Stimulated activated CD4-positive, alpha-beta T cell treated with anti-CD3 and anti-CD28 coated beads, Interleukin-2, amount 100 ng/mL, for 4 hours (primary cell): Measurements from ENCODE around the gene PYGB.
"Not testable (repeated sequence)": the region's sequence is repeated elsewhere in the genome, so short reads cannot be mapped to it uniquely, and the experiment has no call there.

Experiments used
- DNase-seq: peaks from one replicate; pipeline ENCODE4 v3.0.0-alpha.2; 2020; ENCODE audit warnings: low read depth

PYGB gene

DNA sequence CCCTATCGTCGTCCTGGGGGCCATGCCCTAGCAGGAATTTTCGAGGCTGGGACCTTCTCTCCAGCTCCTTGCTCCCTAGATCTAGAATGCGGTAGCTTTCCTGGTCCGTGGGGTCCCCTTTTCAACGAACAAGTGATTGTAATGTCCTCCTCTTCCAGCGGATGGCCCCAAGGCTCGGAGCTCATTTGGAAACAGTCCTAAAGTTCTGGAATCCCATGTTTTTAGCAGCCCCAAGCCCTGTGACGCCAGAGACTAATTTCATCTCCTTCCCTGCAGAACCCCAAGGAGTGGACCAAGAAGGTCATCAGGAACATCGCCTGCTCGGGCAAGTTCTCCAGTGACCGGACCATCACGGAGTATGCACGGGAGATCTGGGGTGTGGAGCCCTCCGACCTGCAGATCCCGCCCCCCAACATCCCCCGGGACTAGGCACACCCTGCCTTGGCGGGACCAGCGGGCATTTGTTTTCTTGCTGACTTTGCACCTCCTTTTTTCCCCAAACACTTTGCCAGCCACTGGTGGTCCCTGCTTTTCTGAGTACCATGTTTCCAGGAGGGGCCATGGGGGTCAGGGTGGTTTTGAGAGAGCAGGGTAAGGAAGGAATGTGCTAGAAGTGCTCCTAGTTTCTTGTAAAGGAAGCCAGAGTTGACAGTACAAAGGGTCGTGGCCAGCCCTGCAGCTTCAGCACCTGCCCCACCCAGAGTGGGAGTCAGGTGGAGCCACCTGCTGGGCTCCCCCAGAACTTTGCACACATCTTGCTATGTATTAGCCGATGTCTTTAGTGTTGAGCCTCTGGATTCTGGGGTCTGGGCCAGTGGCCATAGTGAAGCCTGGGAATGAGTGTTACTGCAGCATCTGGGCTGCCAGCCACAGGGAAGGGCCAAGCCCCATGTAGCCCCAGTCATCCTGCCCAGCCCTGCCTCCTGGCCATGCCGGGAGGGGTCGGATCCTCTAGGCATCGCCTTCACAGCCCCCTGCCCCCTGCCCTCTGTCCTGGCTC is 48.5 kb downstream of the PYGB start:
- DNase-seq, result no peak

DNA sequence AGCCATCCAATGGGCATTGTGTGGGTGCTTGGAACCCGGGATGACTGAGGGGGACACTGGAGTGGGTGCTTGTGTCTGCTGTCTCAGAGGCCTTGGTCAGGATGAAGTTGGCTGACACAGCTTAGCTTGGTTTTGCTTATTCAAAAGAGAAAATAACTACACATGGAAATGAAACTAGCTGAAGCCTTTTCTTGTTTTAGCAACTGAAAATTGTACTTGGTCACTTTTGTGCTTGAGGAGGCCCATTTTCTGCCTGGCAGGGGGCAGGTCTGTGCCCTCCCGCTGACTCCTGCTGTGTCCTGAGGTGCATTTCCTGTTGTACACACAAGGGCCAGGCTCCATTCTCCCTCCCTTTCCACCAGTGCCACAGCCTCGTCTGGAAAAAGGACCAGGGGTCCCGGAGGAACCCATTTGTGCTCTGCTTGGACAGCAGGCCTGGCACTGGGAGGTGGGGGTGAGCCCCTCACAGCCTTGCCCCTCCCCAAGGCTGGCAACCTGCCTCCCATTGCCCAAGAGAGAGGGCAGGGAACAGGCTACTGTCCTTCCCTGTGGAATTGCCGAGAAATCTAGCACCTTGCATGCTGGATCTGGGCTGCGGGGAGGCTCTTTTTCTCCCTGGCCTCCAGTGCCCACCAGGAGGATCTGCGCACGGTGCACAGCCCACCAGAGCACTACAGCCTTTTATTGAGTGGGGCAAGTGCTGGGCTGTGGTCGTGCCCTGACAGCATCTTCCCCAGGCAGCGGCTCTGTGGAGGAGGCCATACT is 49.4 kb downstream of the PYGB start:
- no peak for DNase-seq

DNA sequence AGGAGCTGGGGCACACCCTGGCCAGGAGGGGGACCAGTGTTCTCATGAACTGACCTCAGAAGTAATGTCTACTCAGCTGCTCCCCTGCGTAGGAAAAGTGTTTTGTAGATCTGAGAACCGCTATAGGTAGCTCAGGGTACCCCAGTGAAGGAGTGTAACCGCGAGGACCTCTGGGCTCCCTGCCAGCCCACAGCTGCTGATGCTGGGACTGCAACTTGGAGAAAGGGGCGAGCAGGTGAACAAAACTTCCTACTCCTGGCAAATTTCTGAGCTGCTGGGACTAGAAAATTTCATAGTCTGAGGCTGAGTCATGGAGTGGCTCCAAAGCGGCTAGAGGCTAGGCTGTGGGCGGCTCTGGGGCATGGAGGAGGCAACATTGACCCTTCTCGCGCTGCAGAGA is 51.9 kb downstream of the PYGB start:
- DNase-seq, result no peak

DNA sequence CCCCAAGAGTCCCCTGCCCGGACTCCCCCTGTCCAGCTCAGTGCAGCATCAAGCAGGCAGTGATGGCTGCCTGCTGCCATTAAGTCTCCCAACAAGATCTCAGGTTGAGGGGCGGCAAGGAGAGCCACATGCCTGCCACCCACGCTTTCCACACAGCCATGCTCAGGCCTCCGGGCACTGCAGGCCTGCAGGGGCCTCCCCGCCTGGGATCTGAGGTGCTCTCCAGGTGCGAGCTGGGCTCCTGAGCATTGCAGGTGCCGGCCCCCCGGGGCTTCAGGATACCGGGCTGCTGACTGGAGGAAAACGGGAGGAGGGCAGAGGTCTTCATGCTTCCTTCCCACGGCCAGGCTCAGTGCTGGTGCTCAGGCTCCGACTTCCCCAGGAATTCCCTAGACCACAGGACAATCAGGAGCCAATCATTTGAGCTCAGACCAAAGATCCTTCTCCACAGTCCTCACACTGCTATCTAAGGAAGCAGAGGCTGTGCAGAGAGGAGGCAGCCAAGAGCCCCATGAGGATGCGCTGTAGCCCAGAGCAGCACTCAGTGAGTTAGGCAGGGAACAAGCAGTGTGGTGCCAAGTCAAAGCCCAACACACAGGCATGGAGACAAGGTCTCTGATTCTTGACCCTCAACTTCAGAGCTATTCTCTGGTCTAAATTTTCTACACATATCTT is 52.7 kb downstream of the PYGB start:
- DNase-seq, result no peak

DNA sequence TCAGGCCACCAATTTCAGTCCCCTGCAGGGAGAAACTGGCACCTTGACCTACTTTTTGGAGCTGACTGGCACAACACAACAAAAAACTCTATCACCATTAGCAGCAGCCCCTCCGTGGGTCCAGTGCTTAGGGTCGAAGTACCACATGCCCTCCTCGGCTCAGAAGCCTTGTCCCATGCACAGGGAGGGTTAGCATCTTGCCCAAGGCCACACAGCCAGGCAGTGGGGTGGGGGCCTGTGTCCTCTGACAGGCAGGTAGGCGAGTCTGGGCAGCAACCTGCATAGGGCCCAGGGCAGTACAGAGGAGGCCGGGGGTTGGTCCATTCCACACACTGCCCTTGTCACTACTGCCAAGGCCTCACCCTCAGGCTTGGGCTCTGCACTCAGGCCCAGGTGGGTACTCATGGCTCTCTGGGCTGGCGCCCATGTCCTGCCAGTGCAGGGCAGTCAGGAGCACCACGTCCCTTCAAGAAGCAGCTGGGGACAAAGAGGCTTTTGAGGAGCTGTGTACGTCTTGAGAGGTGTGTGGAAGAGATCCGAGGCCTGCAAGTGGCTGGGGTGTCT is 53.6 kb downstream of the PYGB start:
- DNase-seq, result no peak

DNA sequence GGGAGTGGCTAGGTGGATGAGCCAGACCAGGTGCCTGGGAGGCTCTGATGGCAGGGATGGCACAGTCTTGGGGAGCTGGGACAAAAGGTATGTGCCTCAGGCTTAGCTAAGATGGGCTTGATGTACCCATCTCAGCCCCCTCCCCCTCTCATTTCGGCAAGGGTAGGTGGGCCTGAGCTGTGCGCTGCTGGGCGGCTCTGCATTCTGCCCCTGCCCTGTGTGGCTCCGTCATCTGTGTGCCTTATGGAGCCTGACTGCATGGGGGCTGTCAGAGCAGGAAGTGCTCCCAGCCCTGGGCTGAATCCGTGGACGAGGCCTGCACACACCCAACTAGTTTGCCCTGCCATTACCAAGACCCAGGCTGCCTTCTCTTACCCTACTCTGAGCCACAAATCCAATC is 54.7 kb downstream of the PYGB start:
- DNase-seq, result no peak

DNA sequence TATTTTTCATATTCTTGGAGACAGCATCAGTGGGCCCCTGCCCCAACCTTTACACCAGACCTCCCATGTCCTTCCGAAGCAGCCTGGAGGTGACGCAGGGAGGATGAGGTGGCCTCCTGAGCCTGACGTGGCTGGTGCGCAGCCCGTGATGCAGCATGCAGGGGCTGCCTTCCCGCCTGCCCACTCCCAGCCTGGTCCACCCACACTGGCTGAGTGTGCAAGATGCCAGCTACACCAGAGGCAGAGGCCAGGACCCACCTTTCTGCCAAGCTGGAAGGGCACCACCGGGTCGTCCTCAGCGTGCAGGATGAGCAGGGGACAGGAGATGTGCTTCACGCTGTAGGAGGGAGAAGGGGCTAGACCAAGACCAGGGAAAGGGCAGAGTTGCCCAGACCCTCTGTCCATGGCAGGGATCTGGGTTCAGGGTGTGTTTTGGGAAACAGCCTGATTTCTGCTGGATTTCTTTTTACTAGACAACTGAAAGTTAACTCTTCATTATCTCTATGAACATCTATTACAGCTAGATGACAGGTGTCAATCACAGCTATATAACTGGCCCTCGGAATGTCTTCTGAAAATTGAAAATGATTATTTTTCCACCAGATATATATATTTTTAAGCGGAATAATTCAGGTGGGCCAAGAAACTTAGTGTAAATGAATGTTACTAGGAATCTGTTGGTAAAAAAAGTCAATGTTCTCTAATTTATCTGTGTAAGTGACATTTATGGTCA is 55.6 kb downstream of the PYGB start:
- no peak for DNase-seq

DNA sequence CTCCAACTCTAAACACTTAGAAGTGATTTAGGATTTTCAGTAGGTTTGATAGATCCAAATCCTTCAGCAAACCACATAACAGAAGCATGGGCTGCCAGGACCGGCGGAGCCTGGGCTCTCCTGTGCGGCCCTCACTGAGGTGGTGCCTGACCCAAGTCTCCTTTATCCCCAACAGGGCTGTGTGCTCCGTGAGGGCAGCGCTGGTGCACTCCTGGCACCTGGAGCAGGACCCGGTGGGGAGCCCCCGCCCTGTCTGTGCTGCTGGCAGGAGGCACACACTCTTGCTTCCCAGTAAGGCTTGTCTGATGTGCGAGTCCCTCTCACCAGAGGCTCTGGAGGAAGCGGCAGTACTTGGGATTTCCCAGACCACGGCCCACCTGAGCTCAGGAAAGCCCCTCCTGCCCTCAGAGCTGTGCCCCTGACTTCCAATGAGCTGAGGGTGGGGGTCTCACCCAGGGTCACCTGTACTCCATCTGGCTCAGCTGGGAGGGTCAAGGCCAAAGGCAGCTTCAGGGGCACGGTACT is 56.2 kb downstream of the PYGB start:
- DNase-seq, result no peak

DNA sequence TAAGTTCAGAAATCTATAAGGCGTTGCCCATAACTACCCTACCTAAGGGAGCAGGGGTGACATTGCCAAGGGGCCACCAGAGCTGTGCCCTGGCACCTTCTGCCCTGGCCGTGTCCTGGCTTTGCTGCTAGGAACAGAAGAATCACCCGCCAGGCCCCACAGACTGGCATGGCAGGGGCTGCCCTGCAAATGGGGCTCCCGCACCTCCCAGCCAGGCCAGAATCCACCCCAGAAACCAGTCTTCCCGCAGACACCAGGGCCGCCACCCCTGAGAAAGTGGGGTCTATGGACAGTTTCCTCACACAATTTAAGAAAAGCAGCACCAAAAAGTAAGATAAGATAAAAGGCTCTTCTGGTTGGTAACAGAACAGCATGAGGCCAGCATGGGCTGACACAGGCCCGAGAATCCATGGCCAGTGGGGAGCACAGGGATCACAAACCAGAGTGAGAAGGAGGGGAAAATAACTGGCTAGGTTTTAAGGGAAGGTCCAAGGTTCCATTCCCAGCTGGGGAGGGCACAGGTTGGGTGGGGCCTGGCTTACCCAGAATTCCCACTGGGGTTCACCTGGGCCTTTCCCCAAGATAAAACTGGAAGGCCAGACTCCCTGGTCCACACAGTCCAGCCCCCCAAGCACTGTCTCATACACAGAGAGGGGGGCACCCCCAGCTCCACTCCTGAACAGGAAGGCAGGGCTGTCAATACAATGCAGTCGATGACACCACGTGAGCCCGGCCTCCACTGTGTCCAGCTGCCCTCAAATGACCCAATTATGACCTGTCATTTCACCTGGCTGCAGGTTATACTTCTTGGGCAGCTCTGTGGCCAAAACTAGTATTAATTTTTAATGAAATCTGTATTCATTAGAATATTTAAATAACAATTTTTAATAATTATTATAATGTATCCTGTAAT is 59.4 kb downstream of the PYGB start:
- no peak for DNase-seq

DNA sequence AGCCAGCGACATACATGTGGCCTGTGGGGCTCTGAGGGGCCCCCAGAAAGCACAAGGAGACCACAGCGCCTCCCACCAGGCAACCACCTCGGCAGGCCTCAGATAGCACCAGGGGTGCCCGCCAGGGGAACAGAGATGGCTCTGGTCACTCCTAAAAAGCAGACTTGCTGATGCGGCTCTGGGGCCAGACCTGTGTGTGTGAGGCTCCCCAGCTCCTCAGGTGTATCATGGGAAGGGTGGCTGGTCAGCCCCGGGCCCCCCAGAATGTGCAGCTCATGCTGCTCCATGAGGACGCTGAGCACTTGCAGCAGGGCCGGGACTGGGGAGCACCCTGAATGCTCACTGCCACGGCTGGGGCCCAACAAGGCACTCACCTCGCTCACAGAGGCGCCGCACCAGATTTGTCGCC is 60.2 kb downstream of the PYGB start:
- no peak for DNase-seq

DNA sequence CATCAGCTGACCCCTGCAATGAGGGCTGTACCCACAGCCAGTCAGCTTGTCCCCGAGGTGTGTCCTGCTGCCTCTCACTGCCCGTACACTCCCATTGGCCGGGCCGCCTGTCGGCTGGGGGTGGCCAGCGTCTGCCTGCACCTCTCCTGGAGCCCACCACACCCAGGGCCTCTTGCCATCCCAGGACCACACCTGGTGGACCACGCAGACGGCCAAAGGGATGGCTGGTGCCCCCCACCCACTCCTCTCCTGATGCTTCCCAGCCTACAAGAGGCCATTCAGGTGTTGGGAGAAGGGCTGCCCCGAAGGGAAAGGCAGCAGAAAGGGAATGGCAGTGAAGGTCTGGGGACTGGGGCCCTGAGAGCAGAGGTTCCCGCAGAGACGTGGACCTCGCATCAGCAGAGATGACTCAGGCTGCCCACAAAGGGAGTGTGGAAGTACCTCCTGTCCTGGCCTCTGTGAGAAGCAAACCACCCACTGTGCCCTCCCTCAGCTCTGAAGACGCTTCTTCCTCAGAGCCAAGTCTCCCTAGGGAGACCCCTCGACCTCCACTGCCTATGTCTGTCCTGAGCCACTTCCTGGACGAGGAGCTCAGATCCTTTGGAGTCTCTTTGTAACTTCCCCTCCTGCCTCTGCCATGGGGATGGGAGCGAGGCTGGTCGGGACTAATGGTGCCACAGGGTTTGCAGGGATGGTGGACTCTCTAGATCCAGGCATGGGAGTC is 60.9 kb downstream of the PYGB start:
- no peak for DNase-seq

DNA sequence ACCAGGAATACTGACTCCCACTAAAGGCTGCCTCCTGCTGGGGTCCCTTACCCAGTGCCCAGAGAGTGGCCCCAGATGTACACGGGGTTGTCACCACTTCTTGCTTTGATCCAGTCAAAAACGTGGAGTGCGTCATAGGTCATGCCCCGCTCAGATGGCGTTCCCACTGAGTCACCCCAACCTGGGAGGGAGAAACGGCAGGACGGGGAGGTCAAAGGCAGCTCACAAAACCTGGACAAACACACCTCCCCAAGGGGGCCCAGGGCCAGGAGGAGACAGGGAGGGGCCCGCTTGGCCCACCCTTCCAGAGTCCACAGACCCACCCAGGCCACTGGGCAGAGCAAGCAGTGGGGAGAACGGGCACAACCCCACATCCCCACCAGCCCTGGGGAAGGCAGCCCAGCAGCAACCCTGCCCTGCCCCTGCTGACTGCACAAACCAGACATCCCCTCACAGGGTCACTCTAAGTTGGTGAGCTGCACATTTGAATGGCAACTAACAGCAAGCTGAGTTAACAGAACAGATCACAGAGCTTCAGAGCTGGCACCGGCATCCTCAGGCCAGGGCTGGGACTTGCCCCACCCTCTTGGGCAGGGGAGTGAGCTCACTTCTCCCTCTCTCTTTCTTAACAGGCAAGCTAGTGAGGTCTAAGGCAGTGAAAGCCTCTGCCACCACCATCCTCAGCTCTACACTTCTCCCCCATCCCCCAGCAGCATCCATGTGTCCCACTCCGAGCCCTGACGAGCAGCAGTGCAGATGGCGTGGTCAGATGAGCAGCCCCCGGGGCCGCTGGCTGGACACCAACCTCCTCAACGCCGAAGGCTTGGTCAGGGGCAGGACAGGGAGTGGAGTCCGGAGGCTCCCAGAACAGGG is 61.7 kb downstream of the PYGB start:
- no peak for DNase-seq

DNA sequence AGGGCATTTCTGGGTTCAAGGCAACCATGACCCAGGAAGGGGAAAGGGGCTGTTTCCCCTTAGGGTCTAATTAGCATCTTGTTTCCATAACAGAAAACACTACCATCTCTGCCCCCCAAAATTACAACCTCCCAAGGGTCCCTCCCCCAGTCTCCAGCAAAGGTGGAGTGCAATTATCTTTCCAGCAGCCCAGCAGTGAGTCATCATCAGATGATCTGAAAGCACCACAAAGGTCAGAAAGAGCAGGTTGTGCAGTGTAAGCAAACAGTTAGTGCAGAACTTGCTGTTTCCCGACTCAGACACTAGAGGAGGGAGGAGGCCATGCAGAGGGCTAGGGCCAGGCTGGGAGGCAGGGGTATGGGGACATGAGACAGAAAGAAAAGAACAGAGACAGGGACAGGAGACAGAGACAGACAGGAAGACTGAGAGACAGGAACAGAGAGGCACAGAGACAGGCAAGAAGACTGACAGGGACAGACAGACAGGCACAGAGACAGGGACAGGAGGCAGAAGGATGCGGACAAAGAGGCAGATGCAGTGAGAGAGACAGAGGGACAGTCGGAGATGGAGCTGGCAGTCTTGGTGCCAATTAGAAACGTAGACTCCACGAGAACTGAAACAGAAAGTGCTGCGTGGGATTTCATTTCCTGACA is 62.5 kb downstream of the PYGB start:
- peak; percentile 26 for DNase-seq

DNA sequence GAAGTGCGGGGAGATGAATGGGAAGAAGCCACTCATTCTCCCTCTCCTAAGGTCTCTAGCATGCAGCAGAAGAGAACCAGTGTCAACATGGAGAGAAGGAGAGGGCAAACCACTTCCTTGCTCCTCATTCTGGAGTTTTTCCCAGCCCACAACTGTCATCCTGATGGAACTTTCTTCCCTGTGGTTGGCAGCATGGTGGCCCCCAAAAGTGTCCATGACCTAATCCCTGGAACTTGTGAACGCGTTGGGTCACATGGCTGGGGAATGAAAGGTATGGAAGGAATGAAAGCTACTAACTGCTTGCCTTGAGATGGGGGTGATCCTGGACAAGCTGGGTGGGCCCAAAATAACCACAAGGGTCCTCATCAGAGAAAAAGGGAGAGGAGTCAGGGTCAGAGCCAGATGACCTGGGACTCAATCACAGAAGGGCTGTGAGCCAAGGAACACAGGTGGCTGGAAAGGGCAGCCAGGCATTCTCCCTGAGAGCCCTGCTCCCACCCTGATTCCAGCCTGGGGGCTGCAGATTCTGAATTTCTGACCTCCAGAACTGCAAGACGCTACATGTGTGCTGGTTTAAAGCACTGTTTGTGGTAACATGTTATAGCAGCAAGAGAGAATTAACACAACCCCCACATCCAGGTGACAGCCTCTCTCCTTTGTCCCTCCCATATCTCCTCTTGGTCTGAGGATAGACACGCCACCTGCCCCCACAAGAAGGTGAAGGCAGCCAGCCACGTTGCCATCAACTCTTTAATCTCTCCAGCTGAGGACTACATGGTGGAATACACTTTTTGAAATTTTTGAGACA is 63.2 kb downstream of the PYGB start:
- DNase-seq, result no peak

DNA sequence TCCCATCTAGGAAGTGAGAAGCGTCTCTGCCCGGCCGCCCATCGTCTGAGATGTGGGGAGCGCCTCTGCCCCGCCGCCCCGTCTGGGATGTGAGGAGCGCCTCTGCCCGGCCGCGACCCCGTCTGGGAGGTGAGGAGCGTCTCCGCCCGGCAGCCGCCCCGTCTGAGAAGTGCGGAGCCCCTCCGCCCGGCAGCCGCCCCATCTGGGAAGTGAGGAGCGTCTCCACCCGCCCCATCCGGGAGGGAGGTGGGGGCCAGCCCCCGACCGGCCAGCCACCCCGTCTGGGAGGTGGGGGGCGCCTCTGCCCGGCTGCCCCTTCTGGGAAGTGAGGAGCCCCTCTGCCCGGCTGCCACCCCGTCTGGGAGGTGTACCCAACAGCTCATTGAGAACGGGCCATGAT is 64.8 kb downstream of the PYGB start:
- DNase-seq, result not testable (repeated sequence)

DNA sequence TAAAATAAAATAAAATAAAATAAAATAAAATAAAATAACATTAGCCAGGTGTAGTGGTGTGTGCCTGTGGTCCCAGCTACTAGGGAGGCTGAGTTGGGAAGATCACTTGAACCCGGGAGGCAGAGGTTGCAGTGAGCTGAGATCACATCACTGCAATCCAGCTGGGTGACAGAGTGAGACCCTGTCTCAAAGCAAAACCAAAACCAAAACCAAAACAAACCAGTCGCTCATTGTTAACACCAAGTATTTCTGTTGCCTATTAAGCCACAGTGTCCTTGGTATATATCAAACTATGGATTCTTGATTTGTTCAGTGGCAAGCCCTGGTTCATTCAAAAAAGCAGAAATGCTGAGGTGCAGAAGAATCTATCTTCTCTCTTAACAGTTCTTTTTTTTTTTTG is 65.7 kb downstream of the PYGB start:
- no peak for DNase-seq
